OCI-LY7 (cell line): ENCODE results near the gene ISOC2. TPM values are rescaled to one million over a fixed set of nuclear protein-coding genes. Genes with fewer than 3 reads are reported as not detected.

Experiments used
- BruUV-seq: library from RNA; stranded (reverse); fragments of 400-500 nt; replicated peaks from 2 replicates; lab custom pipeline; 2021; lab: Mats Ljungman, UMichigan
- CTCF ChIA-PET: fragments of 300-600 bp; sonication (Branson Sonifier 250); formaldehyde crosslinking; loops from one replicate; lab custom pipeline; 2022; ENCODE audit warnings: antibody characterized with exemption; ENCODE audit not compliant: unreplicated experiment; lab: Charles Lee
- POLR2A ChIA-PET: fragments of 300-600 bp; sonication (Branson Sonifier 250); formaldehyde crosslinking; loops from one replicate; lab custom pipeline; 2022; ENCODE audit warnings: antibody characterized with exemption; lab: Charles Lee
- DNase-seq: peaks from one replicate; pipeline ENCODE4 v3.0.0-alpha.2; 2015; ENCODE audit warnings: low spot score
- H2AFZ ChIP-seq: fragments of 200-600 bp; sonication (generic), shearing (Covaris generic); 2 replicates; pipeline ENCODE4 v1.6.1; 2014; ENCODE audit warnings: mild to moderate bottlenecking, antibody characterized with exemption, low read length, moderate library complexity
- H3K27ac ChIP-seq: fragments of 200-600 bp; sonication (generic); 2 replicates; pipeline ENCODE4 v1.5.1; 2014; ENCODE audit warnings: mixed run types, low read depth, mild to moderate bottlenecking, moderate library complexity, low read length, inconsistent platforms; ENCODE audit not compliant: poor library complexity, severe bottlenecking
- H3K36me3 ChIP-seq: fragments of 200-600 bp; sonication (generic); 2 replicates; pipeline ENCODE4 v1.6.1; 2014; ENCODE audit warnings: mild to moderate bottlenecking, antibody characterized with exemption, low read length, moderate library complexity, mixed read lengths; ENCODE audit not compliant: insufficient read depth
- H3K4me1 ChIP-seq: fragments of 200-600 bp; sonication (generic); 2 replicates; pipeline ENCODE4 v1.5.1; 2014; ENCODE audit warnings: mild to moderate bottlenecking, low read length; ENCODE audit not compliant: insufficient read depth, poor library complexity, severe bottlenecking
- H3K4me2 ChIP-seq: fragments of 200-600 bp; sonication (generic); 2 replicates; pipeline ENCODE4 v1.6.1; 2014; ENCODE audit warnings: mild to moderate bottlenecking, low read length
- H3K4me3 ChIP-seq: fragments of 200-600 bp; sonication (generic); 2 replicates; pipeline ENCODE4 v1.5.1; 2014; ENCODE audit warnings: mild to moderate bottlenecking, low read depth, low read length; ENCODE audit not compliant: poor library complexity, severe bottlenecking
- H3K79me2 ChIP-seq: fragments of 200-600 bp; sonication (generic); 2 replicates; pipeline ENCODE4 v1.6.1; 2016; ENCODE audit warnings: low read depth, mild to moderate bottlenecking, low read length, moderate library complexity, mixed read lengths; ENCODE audit not compliant: insufficient read depth
- H3K9me2 ChIP-seq: fragments of 200-600 bp; sonication (generic); 2 replicates; pipeline ENCODE4 v1.6.1; 2016; ENCODE audit warnings: mild to moderate bottlenecking, low read length, mixed read lengths; ENCODE audit not compliant: insufficient read depth
- H3K9me3 ChIP-seq: fragments of 200-600 bp; sonication (generic); 2 replicates; pipeline ENCODE4 v1.6.1; 2014; ENCODE audit warnings: mild to moderate bottlenecking, mixed run types, low read length, mixed read lengths
- H4K20me1 ChIP-seq: fragments of 200-600 bp; sonication (generic); 2 replicates; pipeline ENCODE4 v1.6.1; 2014; ENCODE audit warnings: mild to moderate bottlenecking, antibody characterized with exemption, low read length, moderate library complexity, mixed read lengths; ENCODE audit not compliant: insufficient read depth
- CTCF ChIP-seq: fragments of 200-600 bp; sonication (generic); conservative IDR thresholded peaks from 2 replicates; pipeline ENCODE4 v1.5.1; 2014; ENCODE audit warnings: mild to moderate bottlenecking, antibody characterized with exemption, low read length, moderate library complexity, mixed read lengths
- EZH2phosphoT487 ChIP-seq: fragments of 200-600 bp; sonication (generic); IDR thresholded peaks from 2 replicates; pipeline ENCODE4 v1.6.1; 2018; ENCODE audit warnings: low read depth, borderline replicate concordance, mild to moderate bottlenecking, mixed run types, antibody characterized with exemption, low read length, moderate library complexity, mixed read lengths
- intact Hi-C: fragments of 100-400 bp; cut with micrococcal nuclease; formaldehyde crosslinking; loops from one replicate; pipeline ENCODE4 v1.10.0; 2022; ENCODE audit not compliant: unreplicated experiment
- total RNA-seq, 2 experiments: library from RNA; depleted of rRNA in 1 of 2; stranded (reverse); fragments of >200 nt in 1 of 2; shearing (Covaris generic) in 1 of 2; gene quantifications; 2 replicates each; pipeline ENCODE4 v1.2.3, GENCODE V29; 2014 to 2022

ISOC2 gene
- total RNA-seq, 2 experiments from 2014 or later: 37.0 to 115 TPM

- intact Hi-C loops: no loop called here
These were observed 18.2 kb downstream of the ISOC2 start, which contains the start of gene SHISA7 for GRCh38 chr19:55443045-55443823. Gene SHISA7 (minus strand): TSS chr19:55443300. CDS start chr19:55442863, 437 bp downstream.

GRCh38 chr19:55442372-55442961, 19.0 kb downstream of the ISOC2 start:
- ChIA-PET POLR2A (no interaction called here), CTCF (no interaction called here)

More at GRCh38 chr19:55443045-55443823, 18.2 kb downstream of the ISOC2 start, which contains the start of gene SHISA7:
- CTCF ChIA-PET: no interaction called here
- no peak within 1 kb of the TSS for H3K4me3 ChIP-seq
- no peaks in the 10 kb centered on the region for H3K36me3 ChIP-seq
- no peak for TF ChIP-seq EZH2phosphoT487
- no peak for TF ChIP-seq CTCF
- no TSS peak for BruUV-seq
- no peaks in the 10 kb centered on the region for H3K4me1 ChIP-seq
- H3K9me2 ChIP-seq: no peaks in the 10 kb centered on the region
- H3K27ac ChIP-seq: no peak within 1 kb of the TSS
- no peaks in the 10 kb centered on the region for H4K20me1 ChIP-seq
- POLR2A ChIA-PET: no interaction called here
- no peak within 1 kb of the TSS for H2AFZ ChIP-seq
- H3K4me2 ChIP-seq: no peak within 1 kb of the TSS
- no peak for DNase-seq
- no peaks in the 10 kb centered on the region for H3K79me2 ChIP-seq
- H3K9me3 ChIP-seq: no peaks in the 10 kb centered on the region

More at GRCh38 chr19:55442372-55442961, 19.0 kb downstream of the ISOC2 start:
- H3K4me2 ChIP-seq: no peak overlapping the region
- no peaks in the 10 kb centered on the region for H3K4me1 ChIP-seq
- no peaks in the 10 kb centered on the region for H3K9me3 ChIP-seq
- no peak overlapping the region for H3K27ac ChIP-seq
- no peaks in the 10 kb centered on the region for H3K9me2 ChIP-seq
- no peak for TF ChIP-seq EZH2phosphoT487
- TF ChIP-seq CTCF: no peak
- no peak overlapping the region for H2AFZ ChIP-seq
- no peaks in the 10 kb centered on the region for H3K79me2 ChIP-seq
- no TSS peak for BruUV-seq
- DNase-seq: no peak
- H3K4me3 ChIP-seq: no peak overlapping the region
- no peaks in the 10 kb centered on the region for H4K20me1 ChIP-seq
- no peaks in the 10 kb centered on the region for H3K36me3 ChIP-seq
- intact Hi-C loops: no loop called here
